ENCODE results near the gene KIAA1671. TPM values are rescaled to one million over a fixed set of nuclear protein-coding genes. Genes with fewer than 3 reads are reported as not detected.
A peak's percentile ranks its signal among the peaks of the same experiment; 100 is the strongest.

Gene KIAA1671
- total and polyA plus RNA-seq, 4 donors: 21.7 to 55.2 (median 25.8) TPM

GRCh38 chr22:24964441-24964840 lies 11.9 kb downstream of the KIAA1671 start:
- no peak for DNase-seq (ENCODE audit: low read depth in 4 of 6, low spot score in 6 of 6)
- Histone ChIP-seq H3K9me3 (ENCODE audit: control insufficient read depth, insufficient read depth, low read length) (no peaks in the 10 kb centered on the region), H3K27me3 (ENCODE audit: control insufficient read depth, insufficient read depth, low read length) (no peaks in the 10 kb centered on the region), H3K4me3 (ENCODE audit: low read depth, low read length) (no peak overlapping the region), H3K27ac (ENCODE audit: low read depth, low read length) (no peak overlapping the region), H3K4me1 (ENCODE audit: control insufficient read depth, insufficient read depth, low read length) (peaks cover 16% of the 10 kb centered on the region), H3K36me3 (ENCODE audit: control insufficient read depth, insufficient read depth, low read length) (no peaks in the 10 kb centered on the region)
- WGBS (ENCODE audit: insufficient coverage): 100% methylated on average over 1 of the region's 3 CpGs

DNA sequence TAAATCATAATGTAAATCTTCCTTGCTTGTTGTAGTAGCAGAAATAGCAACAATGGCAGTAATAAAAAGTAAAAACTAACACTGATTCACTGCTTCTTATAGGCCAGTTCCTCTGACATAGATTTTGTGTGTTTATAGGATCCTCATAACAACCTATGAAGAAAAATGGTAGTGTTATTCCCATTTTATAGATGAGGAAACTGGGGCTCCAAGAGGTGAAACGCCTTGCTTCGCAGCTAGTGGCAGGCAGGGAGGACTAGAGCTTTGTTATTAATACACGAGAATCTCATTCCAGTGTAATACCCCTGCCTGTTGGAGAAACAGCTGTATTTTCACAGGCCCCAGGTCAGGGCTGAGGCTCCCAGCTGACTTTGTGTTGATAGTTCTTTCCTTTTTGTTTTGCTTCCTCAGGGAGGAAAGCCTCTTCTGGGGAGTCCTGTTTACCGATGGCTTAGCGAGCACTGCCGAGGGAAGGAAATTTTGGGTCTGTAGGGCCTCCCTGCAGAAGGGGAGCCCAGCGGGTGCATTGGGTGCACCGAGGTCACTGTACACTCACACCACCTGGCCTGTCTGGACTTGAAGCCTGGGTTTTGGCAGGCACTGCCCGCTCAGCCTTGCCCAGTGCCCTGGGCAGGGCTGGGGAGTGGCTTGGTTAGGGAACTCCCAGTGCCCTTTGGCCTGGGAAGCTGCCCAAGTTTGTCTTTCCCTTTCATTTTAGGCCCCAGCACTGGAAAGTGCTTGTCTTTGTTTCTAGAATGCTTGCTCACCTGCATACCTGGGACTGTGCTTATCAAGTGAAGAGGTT lies 13.5 kb downstream of the KIAA1671 start:
- no peak overlapping the region for H3K27ac ChIP-seq (ENCODE audit: low read depth, low read length)
- H3K36me3 ChIP-seq (ENCODE audit: control insufficient read depth, insufficient read depth, low read length): no peaks in the 10 kb centered on the region
- WGBS (ENCODE audit: insufficient coverage): 75% methylated on average over 5 of the region's 9 CpGs
- H3K4me1 ChIP-seq (ENCODE audit: control insufficient read depth, insufficient read depth, low read length): peaks cover 23% of the 10 kb centered on the region
- H3K4me3 ChIP-seq (ENCODE audit: low read depth, low read length): no peak overlapping the region
- peak in 1 of 6 donors; percentile 73 for DNase-seq (ENCODE audit: low read depth in 4 of 6, low spot score in 6 of 6)
- H3K9me3 ChIP-seq (ENCODE audit: control insufficient read depth, insufficient read depth, low read length): no peaks in the 10 kb centered on the region
- no peaks in the 10 kb centered on the region for H3K27me3 ChIP-seq (ENCODE audit: control insufficient read depth, insufficient read depth, low read length)

- H3K9me3 ChIP-seq (ENCODE audit: control insufficient read depth, insufficient read depth, low read length): no peaks in the 10 kb centered on the region
- H3K36me3 ChIP-seq (ENCODE audit: control insufficient read depth, insufficient read depth, low read length): no peaks in the 10 kb centered on the region
- H3K27ac ChIP-seq (ENCODE audit: low read depth, low read length): no peak overlapping the region
- H3K4me1 ChIP-seq (ENCODE audit: control insufficient read depth, insufficient read depth, low read length): peaks cover 23% of the 10 kb centered on the region
- 74% methylated on average over 6 of the region's 8 CpGs for WGBS (ENCODE audit: insufficient coverage)
- no peak overlapping the region for H3K4me3 ChIP-seq (ENCODE audit: low read depth, low read length)
- DNase-seq (ENCODE audit: low read depth in 4 of 6, low spot score in 6 of 6): no peak
- H3K27me3 ChIP-seq (ENCODE audit: control insufficient read depth, insufficient read depth, low read length): no peaks in the 10 kb centered on the region
Observed at GRCh38 chr22:24968066-24968561, 15.6 kb downstream of the KIAA1671 start.

- Histone ChIP-seq H3K27ac (ENCODE audit: low read depth, low read length) (peak overlapping the region; percentile 67), H3K9me3 (ENCODE audit: control insufficient read depth, insufficient read depth, low read length) (no peaks in the 10 kb centered on the region), H3K27me3 (ENCODE audit: control insufficient read depth, insufficient read depth, low read length) (no peaks in the 10 kb centered on the region), H3K4me1 (ENCODE audit: control insufficient read depth, insufficient read depth, low read length) (peaks cover 23% of the 10 kb centered on the region), H3K4me3 (ENCODE audit: low read depth, low read length) (no peak overlapping the region), H3K36me3 (ENCODE audit: control insufficient read depth, insufficient read depth, low read length) (no peaks in the 10 kb centered on the region)
- peak in 1 of 6 donors; percentile 67 for DNase-seq (ENCODE audit: low read depth in 4 of 6, low spot score in 6 of 6)
- WGBS (ENCODE audit: insufficient coverage): 39% methylated on average over 11 of the region's 12 CpGs
Observed at GRCh38 chr22:24969560-24970301, 17.2 kb downstream of the KIAA1671 start.

DNA sequence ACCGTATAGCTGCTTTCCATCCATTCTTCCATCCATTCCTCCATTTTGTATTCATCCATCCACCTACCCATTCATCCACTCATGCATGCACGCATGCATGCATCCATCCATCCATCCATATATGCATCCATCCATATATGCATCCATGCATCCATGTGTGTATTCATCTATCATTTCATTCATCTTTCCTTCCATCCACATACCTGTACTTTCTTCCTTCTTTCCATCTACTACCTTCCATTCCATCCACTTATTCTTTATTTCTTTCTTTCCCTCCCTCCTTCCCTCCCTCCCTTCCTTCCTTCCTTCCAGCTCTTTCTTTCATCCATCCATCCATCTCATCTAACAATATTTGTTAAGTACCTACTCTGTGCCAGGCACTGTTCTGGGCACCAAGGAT lies 19.9 kb downstream of the KIAA1671 start:
- no peak for DNase-seq (ENCODE audit: low read depth in 4 of 6, low spot score in 6 of 6)
- Histone ChIP-seq H3K27me3 (ENCODE audit: control insufficient read depth, insufficient read depth, low read length) (no peaks in the 10 kb centered on the region), H3K27ac (ENCODE audit: low read depth, low read length) (no peak overlapping the region), H3K4me3 (ENCODE audit: low read depth, low read length) (no peak overlapping the region), H3K4me1 (ENCODE audit: control insufficient read depth, insufficient read depth, low read length) (peaks cover 39% of the 10 kb centered on the region), H3K9me3 (ENCODE audit: control insufficient read depth, insufficient read depth, low read length) (no peaks in the 10 kb centered on the region), H3K36me3 (ENCODE audit: control insufficient read depth, insufficient read depth, low read length) (no peaks in the 10 kb centered on the region)
- 96% methylated on average over 2 of the region's 2 CpGs for WGBS (ENCODE audit: insufficient coverage)

DNA sequence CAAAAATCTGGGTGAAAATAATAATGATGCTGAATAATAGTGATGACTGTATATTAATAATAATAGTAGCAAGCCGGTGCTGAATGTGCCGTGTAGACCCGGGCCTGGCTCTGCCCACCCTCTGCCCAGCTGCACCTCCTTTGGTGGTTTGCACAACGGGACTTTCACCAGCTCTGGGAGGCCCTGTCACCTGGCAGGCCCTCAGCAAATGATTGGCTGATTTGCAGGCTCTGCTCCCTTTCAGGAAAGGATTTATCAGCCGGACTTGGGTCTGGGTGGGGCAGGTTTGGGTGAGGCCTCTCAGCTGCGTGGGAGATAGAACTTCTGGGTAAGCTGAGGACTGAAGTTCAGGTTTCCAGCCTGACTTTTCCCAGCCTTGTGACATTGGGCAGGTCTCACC lies 21.4 kb downstream of the KIAA1671 start:
- Histone ChIP-seq H3K9me3 (ENCODE audit: control insufficient read depth, insufficient read depth, low read length) (no peaks in the 10 kb centered on the region), H3K4me1 (ENCODE audit: control insufficient read depth, insufficient read depth, low read length) (peaks cover 33% of the 10 kb centered on the region), H3K36me3 (ENCODE audit: control insufficient read depth, insufficient read depth, low read length) (no peaks in the 10 kb centered on the region), H3K27ac (ENCODE audit: low read depth, low read length) (no peak overlapping the region), H3K27me3 (ENCODE audit: control insufficient read depth, insufficient read depth, low read length) (no peaks in the 10 kb centered on the region), H3K4me3 (ENCODE audit: low read depth, low read length) (no peak overlapping the region)
- 85% methylated on average over 6 of the region's 6 CpGs for WGBS (ENCODE audit: insufficient coverage)
- DNase-seq (ENCODE audit: low read depth in 4 of 6, low spot score in 6 of 6): no peak

DNA sequence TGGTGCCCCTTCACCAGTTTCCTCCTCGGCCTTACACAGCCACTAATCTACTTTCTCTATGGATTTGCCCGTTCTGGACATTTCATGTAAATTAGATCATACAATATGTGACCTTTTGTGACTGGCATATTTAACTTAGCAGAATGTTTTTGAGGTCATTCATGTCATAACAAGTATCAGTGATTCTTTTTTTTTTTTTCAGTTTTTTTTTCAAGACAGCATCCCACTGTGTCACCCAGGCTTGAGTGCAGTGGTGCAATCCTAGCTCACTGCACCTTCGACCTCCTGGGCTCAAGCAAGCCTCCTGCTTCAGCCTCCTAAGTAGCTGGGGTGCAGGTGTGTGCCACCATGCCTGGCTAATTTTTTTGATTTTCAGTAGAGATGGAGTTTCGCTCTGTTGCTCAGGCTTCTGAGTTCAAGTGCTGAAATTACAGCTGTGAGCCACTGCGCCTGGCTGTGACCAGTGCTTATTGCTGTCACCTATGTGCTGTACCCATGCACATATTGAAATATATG lies 22.7 kb downstream of the KIAA1671 start:
- Histone ChIP-seq H3K36me3 (ENCODE audit: control insufficient read depth, insufficient read depth, low read length) (no peaks in the 10 kb centered on the region), H3K9me3 (ENCODE audit: control insufficient read depth, insufficient read depth, low read length) (no peaks in the 10 kb centered on the region), H3K4me3 (ENCODE audit: low read depth, low read length) (no peak overlapping the region), H3K27ac (ENCODE audit: low read depth, low read length) (peak overlapping the region; percentile 91), H3K27me3 (ENCODE audit: control insufficient read depth, insufficient read depth, low read length) (no peaks in the 10 kb centered on the region), H3K4me1 (ENCODE audit: control insufficient read depth, insufficient read depth, low read length) (peaks cover 27% of the 10 kb centered on the region)
- WGBS (ENCODE audit: insufficient coverage): 100% methylated on average over 3 of the region's 5 CpGs
- no peak for DNase-seq (ENCODE audit: low read depth in 4 of 6, low spot score in 6 of 6)

GRCh38 chr22:24975813-24976341 lies 23.4 kb downstream of the KIAA1671 start:
- no peaks in the 10 kb centered on the region for H3K9me3 ChIP-seq (ENCODE audit: control insufficient read depth, insufficient read depth, low read length)
- peaks cover 26% of the 10 kb centered on the region for H3K4me1 ChIP-seq (ENCODE audit: control insufficient read depth, insufficient read depth, low read length)
- no peaks in the 10 kb centered on the region for H3K27me3 ChIP-seq (ENCODE audit: control insufficient read depth, insufficient read depth, low read length)
- peak overlapping the region; percentile 91 for H3K27ac ChIP-seq (ENCODE audit: low read depth, low read length)
- WGBS (ENCODE audit: insufficient coverage): 11% methylated on average over 6 of the region's 11 CpGs
- DNase-seq (ENCODE audit: low read depth in 4 of 6, low spot score in 6 of 6): peak in 2 of 6 donors; percentile 73 to 80
- no peak overlapping the region for H3K4me3 ChIP-seq (ENCODE audit: low read depth, low read length)
- no peaks in the 10 kb centered on the region for H3K36me3 ChIP-seq (ENCODE audit: control insufficient read depth, insufficient read depth, low read length)

DNA sequence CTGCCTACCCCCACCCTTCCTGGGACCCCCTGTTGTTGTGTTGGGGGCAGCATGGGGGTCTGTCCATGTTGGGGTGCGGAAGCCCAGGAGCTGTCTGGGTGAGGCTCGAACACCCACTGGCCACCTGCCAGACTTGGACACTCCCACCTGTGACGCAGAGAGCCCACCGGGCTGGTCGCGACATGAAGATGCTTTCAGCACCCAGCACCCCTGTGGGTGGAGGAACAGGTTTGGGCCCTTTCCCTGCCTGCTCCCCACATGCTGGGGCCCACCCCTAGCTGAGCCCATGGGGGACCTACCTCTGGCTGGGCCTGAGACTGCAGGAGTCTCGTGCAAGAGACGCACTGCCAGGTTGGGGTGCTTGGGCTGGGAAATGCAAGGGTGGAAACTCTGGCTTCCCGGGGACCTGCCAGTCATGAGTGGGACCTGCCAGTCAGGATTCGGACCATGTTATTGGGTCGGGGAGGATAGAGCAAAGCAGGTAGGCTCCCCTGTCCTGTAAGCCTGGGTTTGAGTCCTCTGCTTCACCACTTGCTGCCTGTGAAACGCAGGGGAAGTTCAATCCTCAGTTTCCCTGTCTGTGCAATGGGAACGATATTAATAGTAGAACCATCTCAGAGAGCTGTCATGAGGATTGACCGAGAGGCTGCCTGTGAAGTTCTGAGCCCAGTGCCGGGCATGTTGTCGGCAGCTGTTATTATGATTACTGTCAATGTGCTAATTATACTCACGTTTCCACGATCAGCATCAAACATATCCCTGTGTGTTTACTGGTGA lies 24.1 kb downstream of the KIAA1671 start:
- WGBS (ENCODE audit: insufficient coverage): 78% methylated on average over 9 of the region's 18 CpGs
- Histone ChIP-seq H3K4me3 (ENCODE audit: low read depth, low read length) (no peak overlapping the region), H3K9me3 (ENCODE audit: control insufficient read depth, insufficient read depth, low read length) (no peaks in the 10 kb centered on the region), H3K27me3 (ENCODE audit: control insufficient read depth, insufficient read depth, low read length) (no peaks in the 10 kb centered on the region), H3K4me1 (ENCODE audit: control insufficient read depth, insufficient read depth, low read length) (peaks cover 30% of the 10 kb centered on the region), H3K27ac (ENCODE audit: low read depth, low read length) (peak overlapping the region; percentile 91), H3K36me3 (ENCODE audit: control insufficient read depth, insufficient read depth, low read length) (no peaks in the 10 kb centered on the region)
- no peak for DNase-seq (ENCODE audit: low read depth in 4 of 6, low spot score in 6 of 6)
